ENCODE measurements around the gene MEFV. TPM values are rescaled to one million over a fixed set of nuclear protein-coding genes. Genes with fewer than 3 reads are reported as not detected.
"Not testable (repeated sequence)": the region's sequence is repeated elsewhere in the genome, so short reads cannot be mapped to it uniquely, and the experiment has no call there.

MEFV gene
- total RNA-seq, 1 donor from 2014 or later, result 1.00 TPM

- intact Hi-C loops (cut with DNase I), result no loop called here
- DNase-seq (ENCODE audit: low spot score), result no peak
Measured at GRCh38 chr16:3274490-3274889, 18.1 kb upstream of the MEFV start.

DNA sequence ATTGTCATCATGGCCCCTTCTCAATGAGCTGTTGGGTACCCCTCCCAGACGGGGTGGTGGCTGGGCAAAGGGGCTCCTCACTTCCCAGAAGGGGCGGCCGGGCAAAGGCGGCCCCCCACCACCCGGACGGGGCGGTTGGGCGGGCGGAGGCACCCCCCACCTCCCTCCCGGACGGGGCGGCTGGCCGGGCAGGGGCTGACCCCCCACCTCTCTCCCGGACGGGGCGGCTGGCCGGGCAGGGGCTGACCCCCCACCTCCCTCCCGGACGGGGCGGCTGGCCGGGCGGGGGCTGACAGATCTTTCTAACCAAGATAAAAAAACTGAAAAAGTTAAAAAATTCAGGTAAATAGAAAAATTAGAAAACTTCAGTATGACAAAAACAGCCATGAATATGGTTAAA, 14.8 kb upstream of the MEFV start:
- intact Hi-C loops (cut with DNase I); DNase-seq (ENCODE audit: low spot score): not testable (repeated sequence)

- DNase-seq (ENCODE audit: low spot score); intact Hi-C loops (cut with DNase I): not testable (repeated sequence)
Measured at GRCh38 chr16:3270718-3271117, 14.3 kb upstream of the MEFV start.

- no peak for DNase-seq (ENCODE audit: low spot score)
- intact Hi-C loops (cut with DNase I), result no loop called here
Measured at GRCh38 chr16:3268294-3268693, 11.9 kb upstream of the MEFV start.

- intact Hi-C loops (cut with DNase I), result no loop called here
Measured at GRCh38 chr16:3266873-3267537, 10.6 kb upstream of the MEFV start.

GRCh38 chr16:3264137-3265036, 8.0 kb upstream of the MEFV start:
- peak; percentile 98 for DNase-seq (ENCODE audit: low spot score)
- intact Hi-C loops (cut with DNase I), result loop anchor here (1.0 to 5.0 kb wide), 3 partner anchors 19 to 238 kb away; partner anchors contain the start of genes CLUAP1, TIGD7, ZNF263 and ZNF75A

More at GRCh38 chr16:3266873-3267537, 10.6 kb upstream of the MEFV start:
- no peak for DNase-seq (ENCODE audit: low spot score)

DNA sequence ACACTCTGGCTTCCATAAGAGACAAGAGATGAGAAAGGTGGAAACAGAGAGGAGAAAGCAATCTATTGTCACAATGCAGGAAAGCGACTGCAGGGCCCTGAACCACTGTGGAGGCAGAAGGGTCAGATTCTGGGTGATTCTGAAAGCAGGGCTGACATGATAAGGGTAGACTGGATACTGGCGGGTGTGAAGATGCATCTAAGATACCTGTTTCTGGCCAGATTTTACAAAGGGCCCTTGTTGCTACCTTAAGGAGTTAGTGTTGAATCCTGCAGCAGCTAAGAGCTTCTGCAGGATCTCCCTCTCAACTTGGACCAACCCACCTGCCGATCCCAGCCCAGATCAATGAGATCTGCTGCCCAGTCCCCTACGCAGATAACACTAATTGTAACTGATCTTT, 6.1 kb upstream of the MEFV start:
- intact Hi-C loops (cut with DNase I), result loop anchor here (5.0 kb wide), 1 partner anchor 240 kb away; the partner anchor contains the start of gene CLUAP1
- DNase-seq (ENCODE audit: low spot score), result no peak

- DNase-seq (ENCODE audit: low spot score), result peak; percentile 82
- intact Hi-C loops (cut with DNase I), result loop anchor here (5.0 kb wide), 1 partner anchor 242 kb away; the partner anchor contains the start of gene CLUAP1
Measured at GRCh38 chr16:3259836-3260235, 3.4 kb upstream of the MEFV start.

DNA sequence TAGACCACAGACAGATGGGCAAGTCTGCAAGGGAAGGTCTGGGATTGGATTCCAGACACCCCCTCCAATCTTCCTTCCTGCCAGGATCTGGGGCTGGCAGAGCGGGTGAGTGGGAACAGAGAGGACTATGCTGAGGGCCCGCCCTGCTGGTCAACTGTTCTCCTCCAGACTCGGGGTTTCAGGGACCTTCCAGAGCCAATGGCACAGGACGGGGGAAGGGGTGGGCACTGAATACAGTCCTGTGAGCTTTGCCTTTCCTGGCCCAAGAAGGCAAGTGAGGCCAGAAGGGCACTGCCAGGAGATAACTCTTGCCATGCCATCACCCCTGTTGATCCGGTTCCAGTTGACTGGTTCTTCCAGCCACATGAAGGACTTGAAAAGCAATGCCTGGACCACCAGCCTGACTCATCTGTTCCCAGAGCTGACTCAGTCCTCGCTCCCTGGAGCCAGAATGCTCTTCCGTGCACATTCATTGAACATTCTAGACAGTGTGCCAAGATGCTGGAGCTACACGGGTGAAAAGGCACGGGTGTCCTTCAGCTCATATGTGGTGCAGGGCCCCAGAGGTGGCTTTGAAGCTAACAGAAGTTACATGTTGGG, 533 bp upstream of the MEFV start:
- DNase-seq (ENCODE audit: low spot score), result no peak
- intact Hi-C loops (cut with DNase I), result no loop called here

GRCh38 chr16:3254309-3254708, 2.1 kb downstream of the MEFV start:
- no peak for DNase-seq (ENCODE audit: low spot score)
- intact Hi-C loops (cut with DNase I), result no loop called here

- DNase-seq (ENCODE audit: low spot score), result no peak
- intact Hi-C loops (cut with DNase I), result no loop called here
Measured at GRCh38 chr16:3252967-3253366, 3.5 kb downstream of the MEFV start.

DNA sequence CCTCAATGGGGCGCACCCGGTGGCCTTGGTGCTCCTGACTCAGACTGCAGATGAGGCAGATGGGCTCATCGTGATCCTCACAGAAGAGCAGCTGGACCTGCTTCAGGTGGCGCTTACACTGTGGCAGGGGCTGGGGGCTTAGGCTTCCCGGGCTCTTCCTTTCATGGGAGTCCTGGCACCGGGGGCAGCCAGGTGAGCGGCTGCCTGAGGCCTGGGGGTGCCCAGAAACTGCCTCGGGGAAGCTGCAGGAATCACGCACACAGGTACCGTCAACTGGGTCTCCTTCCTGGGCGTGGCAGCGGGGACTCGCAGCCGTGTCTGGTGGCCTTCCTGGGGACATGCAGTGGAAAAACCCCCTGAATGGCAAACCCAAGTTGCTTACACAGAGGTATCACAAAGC, 7.0 kb downstream of the MEFV start:
- no peak for DNase-seq (ENCODE audit: low spot score)
- intact Hi-C loops (cut with DNase I), result no loop called here

DNA sequence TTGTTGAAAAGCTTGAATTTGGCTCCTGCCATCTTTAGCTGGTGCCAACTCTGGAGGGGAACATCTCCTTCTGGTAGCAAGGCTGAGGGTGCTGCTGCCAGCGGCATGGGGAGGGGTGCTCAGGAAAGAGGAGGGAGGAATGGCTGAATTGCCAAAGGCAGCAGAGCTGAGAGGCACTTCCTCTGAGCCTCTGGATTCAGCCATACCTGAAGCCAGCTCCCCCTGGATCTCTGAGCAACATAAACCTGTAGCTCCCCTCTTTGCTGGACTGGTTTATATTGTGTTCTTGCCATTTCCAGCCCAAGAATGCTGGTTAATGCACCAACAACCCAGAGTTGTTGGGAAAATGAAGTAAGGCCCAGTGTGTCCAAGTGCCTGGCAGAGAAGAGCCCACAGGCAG, 7.4 kb downstream of the MEFV start:
- DNase-seq (ENCODE audit: low spot score), result no peak
- intact Hi-C loops (cut with DNase I), result no loop called here

DNA sequence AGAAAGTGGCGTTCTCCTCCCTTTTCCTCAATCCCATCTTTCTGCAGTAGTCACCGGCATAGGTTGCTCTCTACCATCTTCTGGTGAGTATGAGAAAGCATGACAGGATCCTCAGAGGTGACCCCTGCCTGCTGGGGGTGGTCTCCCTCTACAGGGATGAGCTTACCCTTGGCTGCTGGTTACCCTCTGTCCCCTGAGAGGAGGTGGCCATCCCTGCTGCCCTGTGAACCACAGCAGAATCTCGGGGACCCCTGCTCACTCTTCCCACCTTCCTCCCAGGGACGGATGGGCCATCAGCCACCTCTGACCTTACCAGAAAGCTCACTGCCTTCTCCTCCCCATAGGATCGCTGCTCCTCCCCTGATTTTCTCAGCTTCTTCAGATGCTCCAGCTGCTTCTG, 7.8 kb downstream of the MEFV start:
- intact Hi-C loops (cut with DNase I), result no loop called here
- DNase-seq (ENCODE audit: low spot score), result no peak

GRCh38 chr16:3246876-3247275, 9.6 kb downstream of the MEFV start:
- intact Hi-C loops (cut with DNase I), result no loop called here
- DNase-seq (ENCODE audit: low spot score), result no peak

DNA sequence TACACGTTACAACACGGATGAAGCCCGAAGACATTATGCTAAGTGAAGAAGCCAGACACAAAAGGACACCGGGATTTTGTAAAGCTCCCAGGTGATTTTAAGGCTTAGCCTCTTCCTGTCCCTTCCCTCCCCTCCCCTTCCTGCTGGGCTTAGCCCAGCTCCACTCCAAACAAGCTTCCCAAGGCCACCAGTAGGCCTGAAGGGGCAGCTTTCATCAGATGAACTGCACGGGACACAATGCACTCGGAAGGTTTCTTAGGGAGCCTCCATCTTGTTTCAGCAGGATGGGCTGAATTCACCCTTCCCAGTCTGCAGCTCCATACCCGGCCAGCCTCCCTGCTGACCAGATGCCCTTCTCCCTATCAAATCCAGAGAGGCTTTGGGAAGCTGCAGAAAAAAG, 10.4 kb downstream of the MEFV start:
- intact Hi-C loops (cut with DNase I), result no loop called here
- DNase-seq (ENCODE audit: low spot score), result no peak

DNA sequence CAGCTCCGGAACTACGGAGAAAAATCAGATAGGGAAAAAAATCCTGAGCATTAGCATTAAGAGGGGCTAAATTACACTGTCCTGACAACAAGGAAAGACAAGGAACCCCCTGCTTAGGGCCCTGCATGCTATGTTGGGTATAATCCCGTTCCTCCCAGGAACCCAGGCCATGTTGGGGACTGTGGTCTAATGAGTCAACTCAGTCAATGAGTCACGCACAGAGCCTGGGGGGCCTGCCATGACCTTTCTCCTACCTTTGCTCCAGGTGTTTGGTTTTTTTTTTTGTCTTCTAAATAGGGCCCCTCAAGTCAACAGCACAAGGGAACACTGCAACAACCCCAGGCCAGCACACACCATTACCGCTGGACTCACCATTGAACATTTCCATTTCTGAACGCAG, 12.6 kb downstream of the MEFV start:
- intact Hi-C loops (cut with DNase I), result no loop called here
- DNase-seq (ENCODE audit: low spot score), result no peak

GRCh38 chr16:3242709-3243108, 13.7 kb downstream of the MEFV start:
- DNase-seq (ENCODE audit: low spot score), result no peak
- intact Hi-C loops (cut with DNase I), result no loop called here

- intact Hi-C loops (cut with DNase I), result no loop called here
- DNase-seq (ENCODE audit: low spot score), result no peak
Measured at GRCh38 chr16:3241761-3242160, 14.7 kb downstream of the MEFV start.
